NB4 (cell line): ENCODE results near the gene REEP1.

ENCODE experiments used
- CTCF ChIP-seq: IDR thresholded peaks from one replicate; pipeline ENCODE4 v1.5.1; 2012; ENCODE audit warnings: low read depth, low read length
- MAX ChIP-seq: IDR thresholded peaks from 2 replicates; pipeline ENCODE4 v1.6.1; 2011; ENCODE audit warnings: low read depth, low read length

- TF ChIP-seq CTCF (no peak), MAX (no peak)
Measured at GRCh38 chr2:86171295-86171694, 166.1 kb downstream of the REEP1 start.
